Measurements from ENCODE around the gene IFNGR2.
"Not testable (repeated sequence)": the region's sequence is repeated elsewhere in the genome, so short reads cannot be mapped to it uniquely, and the experiment has no call there.

Gene IFNGR2, protein sequence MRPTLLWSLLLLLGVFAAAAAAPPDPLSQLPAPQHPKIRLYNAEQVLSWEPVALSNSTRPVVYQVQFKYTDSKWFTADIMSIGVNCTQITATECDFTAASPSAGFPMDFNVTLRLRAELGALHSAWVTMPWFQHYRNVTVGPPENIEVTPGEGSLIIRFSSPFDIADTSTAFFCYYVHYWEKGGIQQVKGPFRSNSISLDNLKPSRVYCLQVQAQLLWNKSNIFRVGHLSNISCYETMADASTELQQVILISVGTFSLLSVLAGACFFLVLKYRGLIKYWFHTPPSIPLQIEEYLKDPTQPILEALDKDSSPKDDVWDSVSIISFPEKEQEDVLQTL

DNA sequence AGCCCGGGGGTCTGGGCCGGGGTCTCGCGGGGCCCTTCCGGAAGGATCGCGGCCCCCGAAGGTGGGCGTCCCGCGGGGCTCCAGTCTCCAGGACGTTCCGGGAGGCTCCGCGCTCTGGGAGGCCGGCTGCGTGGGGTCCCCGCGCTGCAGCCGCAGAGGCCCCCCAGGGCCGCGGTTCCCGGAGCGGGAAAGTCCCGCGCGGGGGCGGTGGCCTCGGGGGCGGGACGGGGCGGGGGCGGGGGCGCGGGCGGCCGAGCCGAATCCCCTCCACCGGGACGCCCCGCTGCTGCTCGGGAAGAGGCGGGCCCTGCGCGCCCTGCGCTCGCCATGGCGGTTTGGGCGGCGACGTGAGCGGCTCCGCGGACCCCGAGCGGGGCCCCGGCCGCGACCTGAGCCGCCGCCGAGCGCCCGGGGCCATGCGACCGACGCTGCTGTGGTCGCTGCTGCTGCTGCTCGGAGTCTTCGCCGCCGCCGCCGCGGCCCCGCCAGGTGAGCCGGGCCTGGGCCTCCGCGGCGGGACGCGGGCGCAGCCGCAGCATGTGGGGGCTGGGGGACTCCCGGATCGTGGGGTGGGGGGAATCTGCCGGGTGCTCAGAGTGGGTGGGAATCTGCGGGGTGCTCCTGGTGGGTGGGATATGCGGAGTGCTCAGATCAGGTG lies at the start of gene IFNGR2:
Gene IFNGR2 (plus strand): TSS at position 286 of the 658 bp plus-strand sequence. CDS start 131 bp downstream, at position 417.
- DNase-seq (ENCODE audit: low spot score): no peak

DNA sequence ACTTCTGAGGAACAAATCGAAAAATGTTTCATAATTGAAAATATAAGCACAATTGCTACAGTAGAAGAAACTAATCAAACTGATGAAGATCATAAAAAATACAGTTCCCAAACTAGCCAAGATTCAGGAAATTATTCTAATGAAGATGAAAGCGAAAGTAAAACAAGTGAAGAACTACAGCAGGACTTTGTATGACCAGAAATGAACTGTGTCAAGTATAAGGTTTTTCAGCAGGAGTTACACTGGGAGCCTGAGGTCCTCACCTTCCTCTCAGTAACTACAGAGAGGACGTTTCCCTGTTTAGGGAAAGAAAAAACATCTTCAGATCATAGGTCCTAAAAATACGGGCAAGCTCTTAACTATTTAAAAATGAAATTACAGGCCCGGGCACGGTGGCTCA lies 47.9 kb upstream of the IFNGR2 start:
- no peak for DNase-seq (ENCODE audit: low spot score)

DNA sequence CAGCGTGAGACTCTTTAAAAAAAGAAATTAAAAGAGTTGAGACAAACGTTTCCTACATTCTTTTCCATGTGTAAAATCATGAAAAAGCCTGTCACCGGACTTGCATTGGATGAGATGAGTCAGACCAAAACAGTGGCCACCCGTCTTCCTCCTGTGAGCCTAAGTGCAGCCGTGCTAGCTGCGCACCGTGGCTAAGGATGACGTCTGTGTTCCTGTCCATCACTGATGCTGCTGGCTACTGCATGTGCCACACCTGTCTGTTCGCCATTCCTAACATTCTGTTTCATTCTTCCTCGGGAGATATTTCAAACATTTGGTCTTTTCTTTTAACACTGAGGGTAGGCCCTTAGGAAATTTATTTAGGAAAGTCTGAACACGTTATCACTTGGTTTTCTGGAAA lies 47.2 kb upstream of the IFNGR2 start:
- DNase-seq (ENCODE audit: low spot score): no peak

DNA sequence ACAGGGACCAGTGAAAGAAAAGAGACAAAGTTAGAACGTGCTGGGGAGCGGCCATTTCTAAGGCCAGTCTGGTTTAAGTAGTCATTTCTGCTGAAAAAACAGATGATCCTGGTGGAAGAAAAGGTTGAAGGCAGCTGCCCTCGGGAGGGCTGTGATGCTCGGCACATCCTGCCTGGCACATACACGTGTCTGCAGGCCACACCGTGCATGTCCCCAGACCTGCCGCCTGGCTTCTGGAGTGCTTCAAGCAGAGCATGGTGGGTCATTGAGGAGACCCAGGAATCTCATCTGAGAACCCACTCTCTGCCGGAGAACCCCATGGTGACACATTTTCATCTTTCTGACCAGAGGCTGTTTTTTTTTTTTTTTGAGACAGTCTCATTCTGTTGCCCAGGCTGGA lies 46.0 kb upstream of the IFNGR2 start:
- DNase-seq (ENCODE audit: low spot score): no peak

DNA sequence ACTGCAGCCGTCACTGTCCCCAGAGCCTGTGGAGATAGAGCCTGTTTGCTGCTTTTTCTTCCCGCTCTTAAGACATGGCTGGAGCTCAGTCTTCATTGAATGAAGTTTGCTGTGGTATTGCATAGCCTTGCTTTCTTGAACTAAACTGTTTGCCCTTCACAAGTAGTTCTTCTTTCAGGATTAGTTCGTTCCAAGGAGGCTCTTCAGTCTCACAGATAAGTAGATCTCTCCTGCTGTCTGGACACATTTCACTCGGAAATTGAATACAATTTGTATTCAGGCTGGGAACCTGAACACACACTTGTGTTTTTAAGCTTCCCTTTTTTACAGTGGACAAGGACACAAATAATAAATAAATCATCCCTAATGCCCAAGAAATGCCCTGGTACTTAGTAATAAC lies 43.8 kb upstream of the IFNGR2 start:
- no peak for DNase-seq (ENCODE audit: low spot score)

DNA sequence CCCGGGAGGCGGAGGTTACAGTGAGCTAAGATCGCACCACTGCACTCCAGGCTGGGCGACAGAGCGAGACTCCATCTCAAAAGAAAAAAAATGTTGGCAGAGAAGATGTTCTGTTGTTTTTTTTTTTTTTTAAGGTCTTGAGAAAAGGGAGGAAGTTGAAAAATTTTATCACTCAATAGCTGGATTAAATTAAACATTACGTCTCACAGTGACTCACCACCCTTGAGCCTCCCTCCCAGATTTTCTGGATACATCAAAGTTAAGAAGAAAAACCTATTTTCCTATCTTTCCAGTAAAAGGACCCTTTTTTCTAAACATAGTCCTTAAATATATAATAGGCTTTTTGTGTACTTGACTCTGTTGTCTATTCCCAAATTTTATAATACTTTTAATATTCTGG lies 42.9 kb upstream of the IFNGR2 start:
- DNase-seq (ENCODE audit: low spot score): no peak

DNA sequence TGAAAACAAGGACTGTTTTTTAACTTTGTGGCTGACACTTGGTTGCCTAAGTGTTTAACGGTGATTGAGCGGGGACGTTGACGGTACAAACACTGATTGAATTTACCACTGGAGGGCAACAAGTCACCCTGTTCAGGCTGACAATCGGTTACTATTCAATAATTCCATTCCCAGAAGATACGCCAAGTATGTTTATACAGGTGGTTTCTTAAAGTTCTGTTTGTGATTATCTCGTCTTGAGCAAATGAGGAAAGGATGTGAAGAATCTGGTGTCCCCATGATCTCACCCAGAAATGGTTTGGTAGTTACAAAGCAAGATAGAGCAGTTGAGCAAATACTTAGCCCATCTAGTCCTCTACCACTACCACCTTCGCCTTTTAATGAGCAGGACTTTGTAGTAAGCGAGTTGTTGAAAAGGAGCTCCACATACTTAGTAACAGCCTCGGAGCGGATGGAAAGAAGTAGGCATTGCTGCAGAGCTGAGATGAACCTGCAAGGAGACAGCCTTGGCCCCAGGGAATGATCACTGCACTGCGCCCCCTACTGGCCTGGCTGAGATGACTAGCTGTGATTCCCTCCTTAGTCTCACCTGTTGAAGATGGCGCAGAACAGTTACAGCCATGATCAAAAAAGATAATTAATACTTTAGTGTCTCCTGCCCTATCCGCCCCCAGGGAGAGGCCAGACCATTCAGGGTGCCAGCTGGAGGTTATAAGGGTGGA lies 42.2 kb upstream of the IFNGR2 start:
- DNase-seq (ENCODE audit: low spot score): peak; percentile 42

DNA sequence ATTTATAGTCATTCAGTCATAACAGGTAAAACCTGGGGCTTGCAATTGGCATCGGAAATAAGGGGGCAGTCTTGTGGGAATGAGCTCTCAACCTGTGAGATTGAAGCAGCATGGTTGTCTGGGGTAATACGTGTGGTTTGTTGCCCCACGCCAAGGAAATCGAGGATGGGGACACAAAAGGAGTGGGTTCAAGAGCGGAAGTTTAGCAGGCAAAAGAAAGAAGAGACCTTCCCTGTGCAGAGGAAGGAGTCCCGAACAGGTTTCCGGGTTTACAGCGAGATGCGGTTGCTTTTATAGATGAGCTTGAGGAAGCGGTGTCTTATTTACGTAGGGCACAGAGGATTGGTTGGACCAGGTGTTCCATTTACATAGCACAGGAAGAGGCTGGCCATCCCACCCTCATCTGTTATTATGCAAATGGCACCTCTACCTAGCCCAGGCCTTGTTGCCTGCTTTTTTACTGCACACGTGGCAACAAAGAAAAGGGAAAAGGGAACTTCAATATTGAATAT lies 41.1 kb upstream of the IFNGR2 start:
- DNase-seq (ENCODE audit: low spot score): no peak

DNA sequence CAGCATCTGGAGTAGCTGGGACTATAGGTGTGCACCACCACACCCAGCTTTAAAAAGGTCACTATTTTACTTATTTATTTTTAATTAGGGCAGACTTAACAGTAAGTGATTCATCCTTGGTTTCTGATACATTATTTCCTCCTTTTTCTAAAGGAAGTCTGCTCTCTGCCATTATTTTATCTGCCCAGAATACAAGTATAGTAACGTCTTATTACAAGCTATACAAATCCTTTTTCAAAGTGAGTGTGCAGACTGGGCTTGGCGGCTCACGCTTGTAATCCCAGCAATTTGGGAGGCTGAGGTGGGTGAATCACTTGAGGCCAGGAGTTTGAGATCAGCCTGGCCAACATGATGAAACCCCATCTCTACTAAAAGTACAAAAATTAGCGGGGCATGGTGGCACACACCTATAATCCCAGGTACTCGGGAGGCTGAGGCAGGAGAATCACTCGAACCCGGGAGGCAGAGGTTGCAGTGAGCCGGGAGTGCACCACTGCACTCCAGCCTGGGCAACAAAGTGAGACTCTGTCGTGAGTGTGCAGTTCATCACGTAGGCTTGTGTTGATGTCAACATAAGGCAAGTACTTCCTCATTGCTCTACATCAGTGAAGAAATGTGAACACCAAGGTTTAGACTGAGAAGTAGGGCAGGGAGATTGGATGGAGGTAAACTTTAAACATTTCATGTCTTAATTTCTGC lies 39.2 kb upstream of the IFNGR2 start:
- not testable (repeated sequence) for DNase-seq (ENCODE audit: low spot score)

DNA sequence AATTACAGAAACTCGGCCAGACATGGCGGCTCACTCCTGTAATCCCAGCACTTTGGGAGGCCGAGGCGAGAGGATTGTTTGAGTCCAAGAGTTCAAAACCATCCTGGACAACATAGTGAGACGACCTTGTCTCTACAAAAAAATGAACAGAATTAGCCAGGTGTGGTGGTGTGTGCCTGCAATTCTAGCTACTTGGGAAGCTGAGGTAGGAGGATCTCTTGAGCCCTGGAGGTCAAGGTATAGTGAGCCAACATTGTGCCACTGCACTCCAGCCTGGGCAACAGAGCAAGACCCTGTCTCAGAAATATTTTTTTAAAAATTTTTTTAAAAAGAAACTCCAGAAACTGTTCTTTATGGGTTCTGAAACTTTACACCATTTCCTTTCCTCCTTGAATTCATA lies 38.4 kb upstream of the IFNGR2 start:
- DNase-seq (ENCODE audit: low spot score): no peak

DNA sequence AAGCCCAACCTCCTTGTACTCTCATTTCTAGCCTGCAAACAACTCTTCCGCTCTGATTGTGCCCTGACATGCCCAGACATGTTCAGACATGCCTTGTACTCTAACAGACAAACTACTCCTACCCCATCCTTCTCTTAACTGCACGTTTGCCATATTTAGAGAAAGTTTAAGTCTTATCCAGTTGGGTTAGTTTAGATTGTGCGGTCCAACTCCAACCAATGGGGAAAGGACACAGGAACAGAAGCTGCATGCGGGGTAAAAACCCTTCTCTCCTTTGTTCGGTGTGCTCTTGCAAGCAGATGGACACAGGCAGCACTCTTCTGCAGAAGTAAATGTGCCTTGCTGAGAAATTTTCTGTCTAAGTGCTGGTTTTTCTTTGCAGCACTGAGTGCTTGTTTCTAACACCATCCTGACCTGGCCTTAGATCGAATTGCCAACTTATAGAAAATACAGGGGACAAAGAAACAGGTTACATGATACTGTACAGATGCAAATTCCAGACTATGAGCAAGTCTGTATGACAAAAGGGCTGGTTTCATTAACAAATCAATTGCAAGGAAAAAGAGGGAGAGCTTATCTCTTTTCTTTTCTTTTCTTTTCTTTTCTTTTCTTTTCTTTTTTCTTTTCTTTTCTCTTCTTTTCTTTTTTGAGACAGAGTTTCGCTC lies 35.8 kb upstream of the IFNGR2 start:
- no peak for DNase-seq (ENCODE audit: low spot score)

DNA sequence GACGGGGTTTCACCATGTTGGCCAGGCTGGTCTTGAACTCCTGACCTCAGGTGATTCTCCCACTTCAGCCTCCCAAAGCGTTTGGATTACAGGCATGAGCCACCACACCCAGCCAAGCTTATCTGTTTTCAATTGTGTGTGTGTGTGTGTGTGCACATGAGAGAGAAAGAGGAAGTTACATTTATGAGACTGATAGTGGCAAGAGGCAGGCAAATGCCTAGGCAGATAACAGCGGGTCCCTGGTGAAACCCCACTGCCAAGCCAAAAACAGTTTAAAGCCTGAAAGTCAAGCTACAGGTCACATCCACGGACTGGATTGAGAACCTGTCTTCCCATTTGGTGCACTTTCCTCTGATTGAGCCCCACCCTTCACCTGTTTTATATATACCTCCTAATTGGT lies 35.1 kb upstream of the IFNGR2 start:
- DNase-seq (ENCODE audit: low spot score): no peak

DNA sequence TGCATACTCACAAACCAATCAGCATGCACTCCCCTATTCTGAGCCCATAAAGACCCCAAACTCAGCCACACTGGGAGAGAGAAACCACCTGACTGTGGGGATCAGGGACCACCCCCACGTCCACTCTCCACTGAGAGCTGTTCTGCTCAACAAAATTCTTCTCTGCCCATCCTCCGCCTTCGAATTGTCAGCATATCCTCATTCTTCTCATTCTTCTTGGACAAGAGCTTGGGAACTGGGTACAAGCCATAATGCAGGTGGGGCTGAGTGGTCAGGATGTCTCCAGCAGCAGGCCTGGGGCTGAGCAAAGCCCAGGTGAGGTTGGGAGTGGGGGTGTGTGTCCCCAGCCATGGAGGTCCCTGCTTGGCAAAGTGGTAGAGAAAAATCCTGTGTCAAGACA lies 34.6 kb upstream of the IFNGR2 start:
- no peak for DNase-seq (ENCODE audit: low spot score)

DNA sequence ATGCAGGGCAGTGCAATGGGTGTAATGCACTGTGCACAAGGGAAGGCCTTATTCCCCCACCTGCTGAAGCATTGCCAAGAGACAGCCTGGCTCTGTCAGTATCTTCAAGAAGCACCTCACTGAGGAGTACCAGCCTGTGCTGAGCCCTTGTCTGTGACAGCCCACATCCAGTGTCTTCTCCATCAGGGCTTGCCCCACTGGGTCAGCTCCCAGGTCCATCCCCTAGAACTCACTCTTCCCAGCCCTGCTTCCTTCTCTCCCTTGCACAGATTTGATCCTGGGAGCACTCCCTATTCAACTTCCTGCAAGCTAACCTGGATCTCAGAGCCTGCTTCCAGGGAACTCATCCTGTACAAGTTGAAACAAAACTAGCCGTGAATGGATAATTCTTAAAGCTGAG lies 33.6 kb upstream of the IFNGR2 start:
- DNase-seq (ENCODE audit: low spot score): no peak

DNA sequence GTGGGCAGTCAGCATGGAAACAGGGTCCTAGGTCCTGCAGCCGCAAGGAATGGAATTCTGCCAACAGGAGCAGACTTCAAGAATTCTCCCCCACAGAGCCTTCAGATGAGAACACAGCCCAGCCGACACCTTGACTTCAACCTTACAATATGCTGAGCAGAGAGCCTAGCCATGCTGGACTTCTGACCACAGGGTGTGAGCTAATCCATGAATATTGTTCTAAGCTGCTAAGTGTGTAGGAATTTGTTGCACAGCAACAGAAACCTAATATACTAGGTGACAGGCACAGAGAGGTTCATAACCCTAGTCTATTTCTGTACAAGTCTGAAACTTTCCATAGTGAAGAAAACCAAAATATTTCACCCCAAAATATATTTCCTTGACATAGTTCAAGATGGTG lies 32.9 kb upstream of the IFNGR2 start:
- DNase-seq (ENCODE audit: low spot score): no peak

DNA sequence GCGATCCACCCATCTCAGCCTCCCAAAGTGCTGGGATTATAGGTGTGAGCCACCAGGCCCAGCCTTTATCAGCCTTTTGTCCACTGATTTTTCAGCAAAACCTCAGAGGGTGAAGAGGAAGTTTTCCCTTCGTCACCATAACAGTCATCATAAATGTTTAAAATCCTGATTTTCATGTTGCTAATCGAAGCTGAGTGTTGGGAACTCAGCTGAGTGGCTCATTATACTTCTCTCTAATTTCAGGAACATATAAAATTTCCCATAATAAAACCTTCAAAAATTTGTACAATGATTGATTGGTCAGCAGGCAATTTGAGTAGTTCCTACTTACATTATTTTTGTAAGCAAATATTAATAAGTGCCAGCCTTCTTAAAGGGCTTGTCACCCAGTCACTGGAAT lies 31.8 kb upstream of the IFNGR2 start:
- DNase-seq (ENCODE audit: low spot score): no peak

DNA sequence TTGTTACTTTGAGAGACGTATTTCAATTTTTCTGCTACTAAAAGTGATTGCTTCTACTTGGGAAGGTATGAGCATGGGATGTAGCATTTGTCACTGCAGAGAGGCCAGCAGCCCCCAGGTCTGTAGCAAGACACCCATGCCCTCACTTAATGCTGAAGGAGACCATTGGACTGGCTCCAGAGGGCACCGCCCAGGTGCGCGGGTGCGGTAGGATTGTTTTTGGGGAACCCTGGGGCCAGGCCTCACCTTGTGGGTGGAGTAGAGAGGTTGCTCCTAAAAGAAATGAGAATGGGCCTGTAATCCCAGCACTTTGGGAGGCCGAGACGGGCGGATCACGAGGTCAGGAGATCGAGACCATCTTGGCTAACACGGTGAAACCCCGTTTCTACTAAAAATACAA lies 30.6 kb upstream of the IFNGR2 start:
- DNase-seq (ENCODE audit: low spot score): no peak

DNA sequence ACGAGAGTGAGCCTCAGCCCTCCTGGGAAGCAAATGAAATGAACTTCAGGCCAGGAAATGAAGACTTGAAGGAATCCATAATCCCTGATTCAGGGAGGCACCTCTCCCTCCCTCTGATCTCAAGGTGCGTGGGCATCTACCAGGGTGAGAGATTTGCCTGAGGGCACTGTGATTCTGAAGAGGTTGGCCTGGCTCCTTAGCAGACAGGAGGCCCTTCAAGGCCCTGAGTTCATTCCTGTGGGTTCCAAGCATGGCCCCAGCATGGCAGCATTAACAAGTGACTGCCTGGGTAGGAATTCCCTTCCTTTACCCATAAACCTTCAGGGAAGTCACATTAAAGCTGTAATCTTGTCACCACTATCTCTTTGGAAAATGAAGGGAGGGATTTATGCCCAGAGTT lies 29.8 kb upstream of the IFNGR2 start:
- DNase-seq (ENCODE audit: low spot score): no peak

DNA sequence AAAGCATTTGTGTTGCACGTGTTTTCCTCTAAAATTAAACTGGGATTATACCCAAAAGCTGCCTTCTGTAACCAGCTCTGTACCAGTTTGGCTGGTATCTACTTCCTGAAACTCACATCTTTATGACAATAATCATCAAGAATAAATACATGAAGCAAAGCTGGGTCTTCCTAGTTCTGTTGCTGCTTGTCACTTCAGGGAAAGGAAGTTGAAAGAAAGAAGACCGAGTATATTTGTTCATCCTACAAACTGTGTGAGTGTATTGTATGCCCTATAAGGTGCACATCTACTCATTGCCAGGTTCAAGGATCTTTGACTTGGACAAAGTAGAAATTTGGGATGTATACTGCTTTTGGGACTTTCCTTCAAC lies 29.1 kb upstream of the IFNGR2 start:
- DNase-seq (ENCODE audit: low spot score): no peak

DNA sequence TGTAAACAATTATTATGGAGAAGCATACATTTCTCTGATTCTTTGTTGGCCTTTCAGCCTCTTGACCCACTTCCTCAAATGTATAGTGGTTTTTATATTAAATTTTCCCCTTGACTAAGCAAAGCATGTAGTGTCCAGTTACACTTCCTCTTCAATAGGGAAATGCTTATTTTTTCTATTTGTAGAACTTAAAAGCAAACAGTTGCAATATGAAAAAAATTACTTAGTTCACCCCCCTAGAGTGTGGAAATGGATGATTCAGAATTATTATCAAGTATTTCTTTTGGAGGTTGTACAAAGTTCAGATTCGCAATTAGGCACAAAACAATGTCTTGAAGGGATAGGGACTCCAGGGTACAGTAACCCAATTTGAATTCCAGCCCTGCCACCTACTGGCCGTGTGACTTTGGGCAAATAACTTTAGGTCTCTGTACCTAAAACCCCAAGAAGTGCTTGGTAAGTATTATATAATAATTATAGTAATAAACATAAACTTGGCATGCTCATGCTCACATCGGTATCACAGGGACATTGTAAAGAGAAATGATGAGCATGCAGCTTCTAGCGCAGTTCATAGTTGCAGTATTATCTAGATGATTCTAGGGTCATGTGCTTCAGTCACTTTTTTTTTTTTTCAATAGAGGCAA lies 28.6 kb upstream of the IFNGR2 start:
- DNase-seq (ENCODE audit: low spot score): peak; percentile 74

DNA sequence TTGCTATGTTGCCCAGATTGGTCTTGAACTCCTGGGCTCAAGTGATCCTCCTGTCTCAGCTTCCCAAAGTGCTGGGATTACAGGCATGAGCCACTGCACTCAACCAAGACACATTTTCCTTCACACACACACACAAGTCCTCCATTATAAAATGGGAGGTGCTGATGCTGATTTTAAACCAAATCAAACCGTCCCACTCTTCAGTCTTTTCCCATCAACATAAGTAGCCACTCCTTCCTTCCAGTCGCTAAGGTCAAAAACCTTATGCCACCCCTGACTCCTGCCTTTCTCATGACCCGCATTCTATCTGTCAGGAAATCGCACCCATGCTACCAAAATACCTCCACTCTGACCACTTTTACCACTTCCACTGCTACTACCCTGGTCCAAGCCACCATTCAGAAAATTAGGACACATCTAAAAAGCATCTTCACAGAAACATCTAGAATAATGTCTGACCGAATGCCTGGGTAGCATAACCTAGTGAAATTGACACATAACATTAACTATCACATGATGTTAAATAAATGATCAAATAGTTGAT lies 28.0 kb upstream of the IFNGR2 start:
- DNase-seq (ENCODE audit: low spot score): no peak

Data from RKO (cell line).